SK-N-MC (cell line): ENCODE data around the gene ASCC3.

Source experiments
- EZH2 ChIP-seq: fragments of 200-600 bp; sonication (generic); IDR thresholded peaks from one replicate; pipeline ENCODE4 v1.6.1; 2017; ENCODE audit warnings: antibody characterized with exemption
- FOXP2 ChIP-seq: optimal IDR thresholded peaks from 2 replicates; pipeline ENCODE3; 2011; ENCODE audit warnings: mild to moderate bottlenecking, moderate library complexity; ENCODE audit not compliant: insufficient read depth; ENCODE audit errors: extremely low read length, control extremely low read depth
- POLR2AphosphoS5 ChIP-seq: IDR thresholded peaks from 2 replicates; pipeline ENCODE4 v1.6.1; 2012; ENCODE audit warnings: mild to moderate bottlenecking, low read depth, low read length, borderline replicate concordance

GRCh38 chr6:100479179-100480035 lies 401.7 kb downstream of the ASCC3 start:
- TF ChIP-seq EZH2 (no peak), POLR2AphosphoS5 (no peak), FOXP2 (no peak)
